NCI-H2196 treated with DMSO at 0.1 percent for 48 hours (cell line): ENCODE data around the gene SND1.

ENCODE experiments used
- DNase-seq: peaks from one replicate; lab custom pipeline; 2025; ENCODE audit not compliant: unreplicated experiment; lab: John Stamatoyannopoulos, UW

Gene SND1

DNA sequence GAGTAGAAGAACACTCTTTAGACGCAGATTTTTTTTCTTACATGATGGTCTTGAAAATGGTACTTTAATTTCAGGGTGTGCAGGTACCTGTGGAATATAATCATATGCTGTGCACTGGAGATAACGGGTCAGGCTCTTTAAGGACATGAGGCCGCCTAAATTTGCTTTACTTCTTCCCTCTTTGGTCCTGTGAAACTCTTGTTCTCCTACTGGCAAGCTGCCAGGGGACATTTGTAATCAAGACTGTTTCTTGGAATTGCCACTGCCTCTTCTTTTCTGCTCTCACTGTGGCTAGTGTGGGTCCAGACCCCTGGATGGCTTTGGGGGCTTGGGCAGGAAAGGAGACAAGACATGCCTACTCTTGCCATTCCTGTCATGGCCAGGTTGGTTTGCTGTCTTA lies 146.0 kb downstream of the SND1 start:
- no peak for DNase-seq

DNA sequence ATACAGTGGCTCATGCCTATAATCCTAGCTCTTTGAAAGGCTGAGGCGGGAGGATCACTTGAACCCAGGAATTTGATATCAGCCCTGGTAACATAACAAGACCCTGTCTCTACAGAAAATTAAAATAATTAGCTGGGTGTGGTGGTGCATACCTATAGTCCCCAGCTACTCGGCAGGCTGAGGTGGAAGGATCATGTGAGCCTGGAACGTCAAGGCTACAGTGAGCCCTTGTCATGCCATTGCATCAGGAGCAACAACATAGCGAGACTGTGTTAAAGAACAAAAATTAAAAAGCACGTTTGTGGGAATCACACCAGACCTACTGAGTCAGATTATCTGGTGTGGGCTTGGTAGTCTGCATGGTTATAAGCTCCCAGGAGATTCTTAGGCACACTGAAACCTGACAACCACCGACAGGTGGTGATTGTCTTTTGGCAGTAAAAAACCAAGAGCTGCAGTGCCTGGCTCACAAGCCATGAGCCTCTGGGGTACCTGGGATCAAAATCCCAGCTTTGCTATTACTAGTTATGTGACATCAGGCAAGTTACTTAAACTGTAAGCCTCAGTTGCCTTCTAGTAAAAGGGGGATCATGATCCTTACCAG lies 146.9 kb downstream of the SND1 start:
- no peak for DNase-seq

DNA sequence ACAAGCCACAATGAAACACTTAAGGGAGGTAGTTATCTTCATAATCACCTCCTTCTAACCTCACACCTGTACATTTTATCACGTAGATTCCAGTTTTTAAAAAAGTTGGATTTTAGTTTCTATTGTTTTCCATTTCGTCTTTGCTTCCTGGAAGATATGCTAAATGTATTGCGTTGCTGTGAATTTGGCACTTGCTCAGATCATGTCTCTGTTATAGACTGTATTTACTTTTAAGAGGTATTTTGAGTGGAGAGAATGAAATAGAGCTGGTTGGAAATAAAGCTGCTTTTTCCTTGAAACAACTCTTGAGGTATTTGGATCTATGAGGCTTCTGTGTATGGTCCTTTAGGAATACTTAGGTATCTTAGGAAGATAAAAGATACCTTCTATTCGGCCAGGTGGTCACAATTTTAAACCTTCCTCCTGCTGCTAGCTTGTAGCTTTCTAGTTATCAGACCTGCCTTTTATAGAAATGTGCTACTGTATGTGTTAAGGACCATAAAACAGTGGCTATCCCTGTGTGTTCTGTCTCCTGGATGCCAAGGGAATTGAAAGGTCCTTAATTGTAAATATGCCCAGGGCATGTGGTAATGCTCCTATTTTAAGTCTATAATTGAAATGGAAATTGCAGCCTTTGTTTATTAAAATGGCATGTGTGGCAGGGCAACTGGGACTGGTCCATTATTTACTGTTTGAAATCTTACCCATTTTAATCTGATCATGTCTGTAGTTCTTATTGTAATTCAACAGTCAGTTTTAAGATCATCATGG lies 147.7 kb downstream of the SND1 start:
- no peak for DNase-seq

- no peak for DNase-seq
Observed at GRCh38 chr7:127802845-127803244, 150.9 kb downstream of the SND1 start.

- no peak for DNase-seq
Observed at GRCh38 chr7:127803626-127804025, 151.6 kb downstream of the SND1 start.

DNA sequence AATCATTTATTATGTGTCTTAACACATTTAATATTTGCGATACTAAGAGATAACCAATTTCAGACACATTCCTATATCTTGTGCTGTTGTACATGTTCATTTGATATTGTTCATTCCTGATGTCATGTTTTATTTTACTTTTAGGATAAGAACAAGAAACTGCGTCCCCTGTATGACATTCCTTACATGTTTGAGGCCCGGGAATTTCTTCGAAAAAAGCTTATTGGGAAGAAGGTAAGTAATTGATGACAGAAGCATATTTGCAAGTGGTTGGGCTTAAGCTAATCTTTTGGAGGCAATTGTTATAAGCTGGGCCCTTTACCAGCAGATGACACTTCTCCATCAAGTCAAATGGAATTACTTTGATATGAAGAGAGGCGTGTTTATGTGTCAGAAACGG lies 155.3 kb downstream of the SND1 start:
- no peak for DNase-seq

DNA sequence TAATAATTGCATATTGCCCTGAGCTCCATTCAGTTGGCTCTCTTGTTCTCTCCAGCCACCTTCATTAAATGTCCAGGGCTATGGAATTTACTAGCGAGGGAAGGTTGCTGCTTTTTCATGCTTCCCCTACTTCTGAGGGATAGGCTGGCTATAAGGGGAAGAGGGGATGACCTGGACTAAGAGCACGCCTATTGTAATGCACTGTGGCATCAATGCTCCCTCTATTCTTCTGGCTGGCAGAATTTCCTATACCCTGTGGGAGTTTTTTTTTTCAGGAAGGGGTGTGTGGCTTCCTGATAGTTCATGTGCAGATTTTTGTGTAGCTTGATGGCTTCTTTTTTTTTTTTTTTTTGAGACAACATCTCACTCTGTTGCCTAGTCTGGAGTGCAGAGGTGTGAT lies 155.8 kb downstream of the SND1 start:
- DNase-seq, result no peak

GRCh38 chr7:127809261-127809702 lies 157.3 kb downstream of the SND1 start:
- no peak for DNase-seq

GRCh38 chr7:127810113-127810512 lies 158.1 kb downstream of the SND1 start:
- DNase-seq, result no peak

GRCh38 chr7:127810696-127811660 lies 159.0 kb downstream of the SND1 start:
- no peak for DNase-seq

GRCh38 chr7:127812540-127812939 lies 160.5 kb downstream of the SND1 start:
- DNase-seq, result no peak

DNA sequence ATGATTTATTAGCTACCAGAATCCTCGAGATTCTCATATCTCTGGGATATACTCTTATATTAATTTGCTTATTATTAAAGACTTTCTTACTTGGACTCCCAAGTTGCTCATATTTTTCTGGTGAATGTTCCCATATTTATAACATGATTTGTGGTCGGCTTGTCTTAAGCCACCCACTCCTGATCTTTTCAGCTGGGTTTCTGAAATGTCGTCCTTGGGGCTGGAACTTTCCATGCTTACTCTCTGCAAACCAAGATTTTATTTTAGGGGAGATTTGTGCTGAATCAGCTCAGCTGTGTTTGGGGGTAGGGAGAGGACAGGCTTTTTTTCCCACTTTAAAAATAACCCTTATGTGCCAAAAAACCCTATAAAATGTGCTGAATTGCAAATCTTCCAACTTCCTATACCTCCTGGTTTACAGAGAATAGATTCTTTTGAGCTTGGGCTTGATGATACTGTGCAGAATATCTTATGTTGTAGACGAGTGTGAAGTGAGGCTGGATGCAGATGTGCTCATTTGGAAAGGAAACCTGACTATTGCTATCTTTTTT lies 162.1 kb downstream of the SND1 start:
- no peak for DNase-seq

DNA sequence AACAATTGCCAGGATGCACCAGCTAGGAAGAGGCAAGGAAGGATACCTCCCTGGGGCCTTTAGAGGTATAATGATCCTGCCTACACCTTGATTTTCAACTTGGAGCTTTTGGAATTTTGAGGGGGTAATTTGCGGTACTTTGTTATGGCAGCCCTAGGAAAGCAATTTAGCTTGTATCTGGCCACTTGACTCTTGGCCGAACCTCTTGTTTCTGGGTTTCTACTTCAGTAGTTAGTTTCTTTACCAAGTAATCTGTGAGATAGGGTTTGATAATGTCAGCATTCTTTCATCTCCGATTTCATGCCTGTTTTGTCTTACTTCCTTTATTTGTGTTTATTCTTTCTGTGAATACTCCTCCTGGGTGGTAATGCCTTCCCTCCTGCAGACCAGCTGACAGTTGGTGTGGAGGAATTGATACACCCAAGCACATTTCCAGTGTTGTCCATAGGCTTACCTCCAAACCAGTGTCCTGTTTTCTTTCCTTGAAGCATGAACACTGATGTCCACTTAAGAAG lies 163.7 kb downstream of the SND1 start:
- no peak for DNase-seq

DNA sequence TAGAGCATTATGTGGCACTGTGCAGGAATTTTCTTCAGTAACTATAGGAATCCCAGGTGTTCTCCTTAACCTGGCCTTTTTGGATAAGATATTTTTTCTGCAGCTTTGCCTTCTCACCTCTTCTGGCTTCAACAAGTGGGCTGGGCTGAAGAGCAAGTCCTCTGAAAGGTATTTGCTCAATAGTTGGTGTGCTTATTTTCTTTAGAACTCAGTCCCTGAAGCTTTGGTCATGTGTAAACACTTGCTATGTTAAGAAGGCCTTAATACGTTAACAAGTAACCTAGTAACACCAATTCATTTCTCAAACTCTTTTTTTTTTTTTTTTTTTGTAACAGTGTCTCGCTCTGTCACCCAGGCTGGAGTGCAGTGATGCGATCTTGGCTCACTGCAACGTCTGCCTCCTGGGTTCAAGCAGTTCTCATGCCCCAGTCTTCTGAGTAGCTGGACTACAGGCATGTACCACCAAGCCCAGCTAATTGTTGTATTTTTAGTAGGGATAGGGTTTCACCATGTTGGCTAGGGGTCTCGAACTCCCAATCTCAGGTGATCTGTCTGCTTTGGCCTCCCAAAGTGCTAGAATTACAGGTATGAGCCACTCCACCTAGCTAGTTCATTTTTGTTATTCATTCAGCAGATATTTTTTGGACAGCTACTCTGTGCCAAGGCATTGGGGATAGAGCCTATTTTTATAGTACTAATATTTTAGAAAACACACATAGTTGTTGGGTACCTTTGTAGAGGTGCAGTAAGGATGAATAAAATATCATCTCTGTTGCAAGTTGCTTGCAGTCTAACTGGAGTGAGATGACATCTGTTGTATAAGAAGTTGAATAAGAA lies 164.6 kb downstream of the SND1 start:
- no peak for DNase-seq

GRCh38 chr7:127817466-127817865 lies 165.5 kb downstream of the SND1 start:
- no peak for DNase-seq

GRCh38 chr7:127818306-127818705 lies 166.3 kb downstream of the SND1 start:
- no peak for DNase-seq

GRCh38 chr7:127819975-127820731 lies 168.2 kb downstream of the SND1 start:
- DNase-seq, result no peak

DNA sequence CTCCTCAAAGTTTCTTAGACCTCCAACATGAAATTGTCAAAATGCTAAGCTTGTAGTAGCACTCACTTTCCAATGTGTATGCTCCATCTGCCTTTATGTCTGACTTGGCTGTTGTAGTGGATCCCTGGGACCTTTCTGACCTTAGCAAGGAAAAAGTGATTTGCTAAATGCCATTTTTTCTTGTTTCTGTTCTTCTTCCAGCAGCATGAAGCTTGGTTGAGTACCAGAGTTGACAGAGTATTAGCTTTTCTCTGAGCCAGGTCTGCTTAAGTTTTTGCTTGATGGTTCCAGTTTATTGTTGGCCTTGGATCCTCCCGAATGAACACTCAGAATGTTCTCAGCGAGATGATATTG lies 168.7 kb downstream of the SND1 start:
- no peak for DNase-seq

- no peak for DNase-seq
Observed at GRCh38 chr7:127821146-127821545, 169.2 kb downstream of the SND1 start.
